HG02943 (cell line): Measurements from ENCODE around the gene NOL9.

Source experiments
- ATAC-seq: cut with Tn5 transposase; IDR thresholded peaks from one replicate; pipeline ENCODE4 v1.9.1; 2021; ENCODE audit warnings: mild to moderate bottlenecking, low read depth, moderate library complexity; ENCODE audit not compliant: unreplicated experiment

The NOL9 gene

GRCh38 chr1:6591222-6591621 lies 36.9 kb upstream of the NOL9 start:
- ATAC-seq: no peak

DNA sequence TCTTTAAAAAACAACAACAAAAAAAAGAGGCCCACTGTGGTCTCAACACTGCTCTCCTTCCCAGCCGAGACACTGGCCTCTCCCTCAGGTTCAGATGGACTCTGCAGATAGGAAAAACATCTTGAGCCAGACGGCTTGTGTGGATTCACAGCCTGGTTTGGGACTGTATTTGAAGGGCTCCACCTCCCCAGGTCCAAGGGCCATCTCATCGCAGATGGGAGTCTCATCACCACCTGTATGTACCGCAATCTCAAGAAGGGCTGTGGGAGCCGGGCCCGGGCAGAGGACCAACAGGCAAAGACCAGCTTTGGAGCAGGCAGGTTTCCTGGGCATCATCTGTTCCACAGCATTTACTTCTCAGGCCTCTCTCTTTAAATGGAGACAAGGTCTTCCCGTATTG lies 35.7 kb upstream of the NOL9 start:
- ATAC-seq: no peak

DNA sequence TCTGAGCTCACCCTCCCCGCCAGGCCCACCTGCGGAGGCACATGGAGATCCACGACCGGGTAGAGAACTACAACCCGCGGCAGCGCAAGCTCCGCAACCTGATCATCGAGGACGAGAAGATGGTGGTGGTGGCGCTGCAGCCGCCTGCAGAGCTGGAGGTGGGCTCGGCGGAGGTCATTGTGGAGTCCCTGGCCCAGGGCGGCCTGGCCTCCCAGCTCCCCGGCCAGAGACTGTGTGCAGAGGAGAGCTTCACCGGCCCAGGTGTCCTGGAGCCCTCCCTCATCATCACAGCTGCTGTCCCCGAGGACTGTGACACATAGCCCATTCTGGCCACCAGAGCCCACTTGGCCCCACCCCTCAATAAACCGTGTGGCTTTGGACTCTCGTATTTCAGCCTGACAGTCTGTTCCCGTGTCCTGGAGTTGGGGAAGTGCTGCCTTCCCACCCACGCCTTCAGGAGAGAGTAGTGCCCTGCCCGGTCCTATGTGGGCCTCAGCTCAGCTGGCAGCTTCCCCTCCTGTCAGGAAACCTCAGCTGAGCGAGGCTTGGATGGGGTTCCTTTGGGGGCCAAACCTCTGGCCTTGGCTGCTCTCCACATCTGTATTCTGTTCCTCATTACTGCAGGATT lies 34.7 kb upstream of the NOL9 start:
- no peak for ATAC-seq

DNA sequence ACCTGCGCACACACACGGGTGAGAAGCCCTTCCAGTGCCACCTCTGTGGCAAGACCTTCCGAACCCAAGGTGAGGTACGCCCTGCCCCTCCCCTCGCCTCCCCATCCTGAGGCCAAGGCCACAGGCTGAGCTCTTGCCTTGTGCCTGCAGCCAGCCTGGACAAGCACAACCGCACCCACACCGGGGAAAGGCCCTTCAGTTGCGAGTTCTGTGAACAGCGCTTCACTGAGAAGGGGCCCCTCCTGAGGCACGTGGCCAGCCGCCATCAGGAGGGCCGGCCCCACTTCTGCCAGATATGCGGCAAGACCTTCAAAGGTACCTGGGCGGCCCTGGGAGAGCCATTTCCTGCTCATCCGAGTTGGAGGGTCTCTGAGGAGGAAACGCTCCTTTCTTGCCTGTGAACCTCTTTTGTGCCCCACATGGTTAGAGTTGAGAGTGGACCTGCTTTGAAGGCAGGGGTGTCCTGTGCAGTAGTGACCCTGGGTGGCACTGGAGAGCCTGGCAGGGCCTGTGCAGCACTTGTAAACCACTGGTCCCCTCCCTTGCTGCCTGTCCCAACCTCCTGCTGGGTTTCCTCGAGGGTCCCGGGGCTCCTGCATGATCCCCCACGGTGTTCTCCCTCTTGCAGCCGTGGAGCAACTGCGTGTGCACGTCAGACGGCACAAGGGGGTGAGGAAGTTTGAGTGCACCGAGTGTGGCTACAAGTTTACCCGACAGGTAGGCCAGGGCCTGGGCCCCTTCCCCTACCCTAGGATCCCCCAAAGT lies 34.0 kb upstream of the NOL9 start:
- ATAC-seq: no peak

GRCh38 chr1:6587261-6588005 lies 33.1 kb upstream of the NOL9 start:
- no peak for ATAC-seq

DNA sequence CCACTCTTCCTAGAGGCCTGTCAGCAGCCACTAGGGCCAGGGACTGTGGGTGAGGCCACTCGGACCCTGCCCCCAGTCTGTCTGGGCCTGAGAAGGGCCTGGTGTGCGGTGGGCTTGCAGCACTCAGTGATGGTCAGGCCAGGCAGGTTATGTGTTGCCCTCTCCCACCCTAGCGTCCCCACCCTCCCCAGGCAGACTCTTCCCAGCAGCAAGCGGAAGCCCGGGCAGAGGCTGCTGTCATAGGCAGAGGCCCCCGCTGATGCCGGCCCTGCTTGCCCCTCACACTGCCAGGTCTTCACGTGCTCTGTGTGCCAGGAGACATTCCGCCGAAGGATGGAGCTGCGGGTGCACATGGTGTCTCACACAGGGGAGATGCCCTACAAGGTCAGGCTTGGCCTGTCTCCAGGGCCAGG lies 32.1 kb upstream of the NOL9 start:
- ATAC-seq: no peak

DNA sequence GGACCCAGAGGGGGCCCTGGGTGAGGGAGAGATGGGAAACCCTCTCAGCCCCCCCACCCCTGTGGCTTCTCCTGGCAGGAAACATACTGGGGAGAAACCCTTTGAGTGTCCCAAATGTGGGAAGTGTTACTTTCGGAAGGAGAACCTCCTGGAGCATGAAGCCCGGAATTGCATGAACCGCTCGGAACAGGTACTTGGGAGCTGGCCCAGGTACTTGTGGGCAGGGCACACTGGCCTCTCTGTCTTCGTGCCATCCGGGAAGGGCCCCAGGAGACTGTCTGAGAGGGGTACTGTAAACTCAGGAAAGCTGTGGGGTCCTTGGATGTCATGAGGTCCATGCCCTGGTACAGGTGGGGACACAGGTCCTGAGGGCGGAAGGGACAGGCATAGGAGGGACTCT lies 31.5 kb upstream of the NOL9 start:
- ATAC-seq: no peak

DNA sequence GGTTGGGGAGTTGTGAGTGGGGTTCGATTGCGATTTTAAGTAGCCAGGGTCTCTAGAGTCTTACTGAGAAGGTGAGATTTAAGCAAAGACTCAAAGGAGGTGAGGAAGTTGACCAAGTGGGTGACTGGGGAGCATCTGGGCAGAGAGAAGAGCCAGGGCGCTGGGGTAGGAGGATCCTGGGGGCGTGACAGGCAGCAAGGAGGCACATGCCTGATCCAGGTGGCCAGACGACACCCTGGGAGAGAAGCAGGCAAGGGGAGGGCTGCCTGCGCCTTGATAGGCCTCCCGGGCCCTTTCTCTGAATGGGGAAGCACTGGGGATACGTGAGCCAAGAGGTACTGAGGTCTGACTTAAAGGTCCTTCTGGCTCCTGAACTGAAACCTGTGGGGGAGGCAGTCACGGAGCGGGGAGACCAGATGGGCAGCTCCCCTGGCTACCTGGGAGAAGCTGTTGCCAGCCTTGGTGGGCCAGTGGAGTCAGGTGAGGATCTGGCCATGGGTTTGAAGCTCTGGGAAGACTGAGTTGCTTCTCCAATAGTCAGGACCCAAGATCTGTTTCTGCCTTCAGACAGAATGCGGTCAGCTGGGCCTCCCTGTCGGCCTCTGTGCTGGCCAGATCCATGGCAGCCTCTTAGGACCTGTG lies 30.9 kb upstream of the NOL9 start:
- no peak for ATAC-seq

DNA sequence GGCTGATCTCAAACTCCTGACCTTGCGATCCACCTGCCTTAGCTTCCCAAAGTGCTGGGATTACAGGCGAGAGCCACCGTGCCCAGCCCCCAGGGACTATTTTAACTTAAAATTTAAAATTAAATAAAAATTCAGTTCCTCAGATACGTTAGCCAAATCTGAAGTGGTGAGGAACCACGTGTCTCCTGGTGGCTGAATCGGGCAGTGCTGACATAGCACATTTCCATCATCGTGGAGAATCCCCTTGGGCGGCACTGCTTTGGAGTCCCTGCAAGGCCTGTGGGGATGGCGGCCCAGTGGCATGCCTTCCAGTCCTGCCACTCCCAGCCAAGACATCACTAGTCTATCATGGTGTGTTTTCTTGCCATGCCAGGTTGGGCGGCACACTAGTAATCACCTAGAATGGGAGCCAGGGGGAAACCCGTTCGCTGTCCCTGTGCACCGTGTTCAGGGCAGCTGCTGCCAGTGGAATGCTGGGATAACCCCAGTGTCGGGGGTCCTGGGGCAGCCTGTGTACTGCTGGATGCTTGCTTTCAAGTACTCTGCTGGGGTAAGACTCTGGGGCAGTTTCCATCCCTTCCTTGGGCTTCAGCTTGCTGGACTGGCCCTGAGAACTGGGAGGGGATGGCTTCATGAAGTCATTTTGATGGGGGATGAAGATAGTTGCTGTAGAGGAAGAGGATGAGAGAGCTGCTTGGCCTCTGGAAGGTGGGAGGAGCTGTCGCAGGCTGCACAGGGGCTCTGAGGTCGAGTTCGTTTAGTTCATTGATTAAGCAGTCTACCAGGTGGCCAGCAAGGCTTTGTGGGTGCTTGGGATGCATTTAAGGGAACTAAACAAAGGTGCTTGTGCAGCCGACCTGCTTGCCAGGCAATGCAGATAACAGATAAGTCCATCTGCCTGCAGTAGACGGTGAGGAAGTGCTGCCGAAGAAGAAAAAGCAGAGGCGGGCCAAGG lies 30.1 kb upstream of the NOL9 start:
- ATAC-seq: no peak

GRCh38 chr1:6582370-6582769 lies 28.1 kb upstream of the NOL9 start:
- ATAC-seq: no peak

DNA sequence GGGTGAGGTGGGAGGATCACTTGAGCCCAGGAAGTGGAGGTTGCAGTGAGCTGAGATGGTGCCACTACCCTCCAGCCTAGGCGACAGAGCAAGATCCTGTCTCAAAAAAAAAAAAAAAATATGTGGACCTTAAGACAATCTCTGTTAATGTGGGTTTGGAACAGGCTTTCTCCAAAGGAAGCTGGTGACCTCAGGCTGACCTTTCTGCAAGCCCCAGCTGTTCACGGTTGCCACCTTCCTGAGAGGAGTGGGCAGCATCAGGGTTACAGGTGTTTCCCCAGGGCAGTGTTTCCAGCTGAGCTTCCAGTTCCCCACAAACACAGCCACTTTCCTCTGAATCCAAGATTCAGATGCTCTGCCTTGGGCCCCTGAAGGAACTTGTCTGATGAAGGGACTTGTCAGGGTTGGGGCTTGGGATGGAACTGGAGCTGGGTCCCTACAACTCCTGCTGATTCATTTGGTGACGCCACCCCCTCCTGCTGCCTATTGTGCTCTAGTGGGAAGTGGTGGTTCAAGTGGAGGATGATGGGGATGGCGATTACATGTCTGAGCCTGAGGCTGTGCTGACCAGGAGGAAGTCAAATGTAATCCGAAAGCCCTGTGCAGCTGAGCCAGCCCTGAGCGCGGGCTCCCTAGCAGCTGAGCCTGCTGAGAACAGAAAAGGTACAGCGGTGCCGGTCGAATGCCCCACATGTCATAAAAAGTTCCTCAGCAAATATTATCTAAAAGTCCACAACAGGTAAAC lies 27.4 kb upstream of the NOL9 start:
- no peak for ATAC-seq

GRCh38 chr1:6580593-6581409 lies 26.5 kb upstream of the NOL9 start:
- ATAC-seq: no peak

- peak; percentile 7 for ATAC-seq
Measured at GRCh38 chr1:6580119-6580592, 25.8 kb upstream of the NOL9 start.

GRCh38 chr1:6579374-6580118 lies 25.2 kb upstream of the NOL9 start, which contains the start of gene ZBTB48:
Gene ZBTB48, plus strand, starts transcription at chr1:6579994. Its CDS starts 616 bp downstream, at chr1:6580610.
- ATAC-seq: peak; percentile 91

DNA sequence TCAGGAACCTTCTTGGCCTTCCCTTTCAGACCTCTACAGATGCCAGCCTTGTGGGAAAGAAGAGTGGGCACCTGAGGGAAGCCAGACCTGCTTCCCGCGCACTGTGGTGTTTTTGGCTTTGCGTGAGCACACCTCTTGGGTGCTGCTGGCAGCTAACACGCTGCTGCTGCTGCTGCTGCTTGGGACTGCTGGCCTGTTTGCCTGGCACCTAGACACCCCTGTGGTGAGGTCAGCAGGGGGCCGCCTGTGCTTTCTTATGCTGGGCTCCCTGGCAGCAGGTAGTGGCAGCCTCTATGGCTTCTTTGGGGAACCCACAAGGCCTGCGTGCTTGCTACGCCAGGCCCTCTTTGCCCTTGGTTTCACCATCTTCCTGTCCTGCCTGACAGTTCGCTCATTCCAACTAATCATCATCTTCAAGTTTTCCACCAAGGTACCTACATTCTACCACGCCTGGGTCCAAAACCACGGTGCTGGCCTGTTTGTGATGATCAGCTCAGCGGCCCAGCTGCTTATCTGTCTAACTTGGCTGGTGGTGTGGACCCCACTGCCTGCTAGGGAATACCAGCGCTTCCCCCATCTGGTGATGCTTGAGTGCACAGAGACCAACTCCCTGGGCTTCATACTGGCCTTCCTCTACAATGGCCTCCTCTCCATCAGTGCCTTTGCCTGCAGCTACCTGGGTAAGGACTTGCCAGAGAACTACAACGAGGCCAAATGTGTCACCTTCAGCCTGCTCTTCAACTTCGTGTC lies 24.5 kb upstream of the NOL9 start:
- no peak for ATAC-seq

GRCh38 chr1:6577831-6578525 lies 23.7 kb upstream of the NOL9 start:
- no peak for ATAC-seq
